GM19351 (cell line): ENCODE results near the gene BRD7.

ENCODE experiments used
- ATAC-seq: cut with Tn5 transposase; IDR thresholded peaks from one replicate; pipeline ENCODE4 v1.9.1; 2021; ENCODE audit warnings: mild to moderate bottlenecking, moderate library complexity; ENCODE audit not compliant: unreplicated experiment

Gene BRD7

DNA sequence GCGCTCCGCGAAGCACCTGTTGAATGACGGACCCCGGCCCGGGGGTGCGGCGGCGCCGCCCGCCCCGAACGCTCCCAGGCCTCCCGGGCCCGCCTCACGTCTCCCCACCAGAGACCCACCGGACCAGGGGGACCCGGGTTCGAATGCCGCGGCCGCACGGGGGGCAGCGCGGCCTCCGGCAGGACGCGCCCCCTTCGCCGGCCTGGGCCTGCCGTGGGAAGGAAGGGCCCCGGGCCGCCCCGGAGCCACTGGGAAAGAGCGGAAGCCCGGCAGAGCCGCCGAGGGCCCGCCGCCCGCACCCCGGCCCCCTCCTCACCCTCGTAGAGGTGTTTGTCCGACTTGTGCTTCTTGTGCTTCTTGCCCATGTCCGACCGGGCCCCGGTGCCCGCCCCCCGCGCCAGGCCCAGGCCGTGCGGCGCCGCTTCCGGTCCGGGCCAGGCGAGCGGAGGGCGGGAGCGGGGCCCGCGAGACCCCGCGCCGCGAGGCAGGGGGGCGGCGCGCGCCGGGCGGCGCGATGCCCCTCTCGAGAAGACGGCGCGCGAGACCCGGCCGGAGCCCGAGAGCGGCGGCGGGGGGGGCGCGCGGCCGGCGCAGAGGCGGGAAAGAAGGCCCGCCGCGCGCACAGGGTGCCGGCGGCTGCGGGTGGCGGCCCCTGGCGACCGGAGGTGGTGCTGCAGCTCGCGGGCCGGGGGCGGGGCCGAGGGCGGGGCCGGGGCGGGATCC is at the start of gene BRD7:
Gene BRD7, minus strand, starts transcription at position 579 of the 723 bp plus-strand sequence. Its CDS starts 214 bp downstream, at position 365.
- ATAC-seq: peak; percentile 73

DNA sequence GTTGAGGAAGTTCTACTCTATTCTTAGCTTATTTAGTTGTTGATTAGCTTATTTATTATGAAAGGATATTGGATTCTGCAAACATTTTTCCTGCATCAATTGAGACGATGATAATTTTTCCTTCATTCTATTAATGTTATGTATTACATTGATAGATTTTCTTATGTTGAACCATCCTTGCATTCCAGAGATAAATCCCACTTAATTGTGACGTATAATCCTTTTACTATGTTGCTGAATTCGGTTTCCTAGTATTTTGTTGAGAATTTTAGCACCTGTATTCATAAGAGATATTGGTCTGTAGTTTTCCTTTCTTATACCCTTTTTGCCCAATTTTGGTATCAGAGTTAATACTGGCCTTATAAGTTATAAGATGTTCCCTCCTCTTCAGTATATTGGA is 47.6 kb upstream of the BRD7 start:
- ATAC-seq: no peak

DNA sequence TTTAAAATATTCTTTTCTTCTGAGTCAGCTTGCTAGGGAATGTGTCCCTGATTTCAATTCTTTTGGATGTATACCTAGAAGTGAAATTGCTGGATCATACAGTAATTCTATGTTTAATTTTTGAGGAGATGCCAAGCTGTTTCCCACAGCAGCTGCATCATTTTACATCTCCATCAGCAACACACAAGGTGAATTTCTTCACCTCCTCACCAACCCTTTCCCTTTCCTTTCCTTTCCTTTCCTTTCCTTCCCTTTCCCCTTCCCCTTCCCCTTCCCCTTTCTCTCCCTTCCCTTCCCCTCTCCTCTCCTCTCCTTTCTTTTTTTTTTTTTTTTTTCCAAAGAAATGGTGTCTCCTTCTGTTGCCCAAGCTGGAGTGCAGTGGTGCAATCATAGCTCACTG is 45.4 kb upstream of the BRD7 start:
- no peak for ATAC-seq

DNA sequence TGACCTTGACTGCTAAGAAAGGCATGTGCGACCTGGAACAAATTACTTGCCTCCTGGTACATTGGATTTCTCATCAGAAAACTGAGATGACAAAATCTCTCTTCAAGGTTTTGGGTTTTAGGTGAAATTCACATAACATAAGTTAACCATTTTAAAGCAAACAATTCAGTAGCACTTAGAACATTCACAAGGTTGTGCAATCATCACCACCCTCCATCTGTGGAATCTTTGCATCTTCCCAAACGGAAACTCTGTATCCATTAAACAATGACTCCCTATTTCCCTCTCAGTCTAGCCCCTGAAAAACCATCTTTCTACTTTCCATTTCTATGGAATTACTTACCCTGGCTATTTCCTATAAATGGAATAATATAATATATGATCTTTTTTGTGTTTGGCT is 42.2 kb upstream of the BRD7 start:
- ATAC-seq: no peak

DNA sequence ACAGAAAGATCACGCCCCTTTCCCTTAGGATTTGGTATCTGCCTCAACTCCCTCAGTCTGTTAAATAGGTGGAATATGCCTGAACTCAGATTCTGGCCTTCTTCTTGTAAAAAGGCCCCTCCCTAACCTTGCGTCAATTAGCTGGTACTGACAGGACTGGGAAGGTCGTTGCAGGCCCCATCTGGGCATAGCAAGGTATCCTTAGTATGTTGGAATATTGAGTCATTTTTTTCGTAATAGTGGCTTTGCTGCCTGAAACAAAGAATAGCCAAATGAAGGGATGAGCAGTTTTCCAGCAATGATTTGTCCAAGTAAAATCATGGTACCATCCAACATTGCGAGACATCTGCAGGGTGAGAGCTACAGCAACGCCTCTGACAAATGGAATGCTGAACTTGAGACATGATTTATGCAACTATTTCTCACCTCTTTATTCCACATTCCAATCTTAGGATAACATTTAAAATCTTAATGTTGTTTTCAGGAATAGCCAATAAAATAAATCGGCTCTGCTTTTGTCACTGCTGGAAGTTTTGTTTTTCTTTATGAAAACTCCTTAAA is 39.3 kb upstream of the BRD7 start:
- ATAC-seq: no peak

DNA sequence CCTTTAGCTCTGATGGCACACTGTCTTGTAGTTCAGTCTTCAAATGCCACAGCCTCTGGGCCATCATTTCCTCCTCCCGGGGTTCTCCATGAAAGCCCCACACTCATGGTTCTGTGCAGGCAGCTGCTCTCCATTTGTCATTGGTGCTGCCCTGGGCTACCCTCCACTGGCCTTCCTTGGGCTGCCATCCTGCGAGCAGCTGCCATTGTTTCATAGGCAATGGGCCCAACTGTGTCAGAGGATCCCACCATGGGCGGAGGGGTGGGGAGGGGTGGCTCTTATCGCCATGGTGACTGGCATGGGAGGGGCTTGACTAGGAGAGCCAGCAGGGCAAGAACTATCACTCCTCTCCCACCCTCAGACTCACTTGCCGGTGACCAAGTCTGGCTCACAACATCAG is 38.6 kb upstream of the BRD7 start:
- ATAC-seq: no peak

DNA sequence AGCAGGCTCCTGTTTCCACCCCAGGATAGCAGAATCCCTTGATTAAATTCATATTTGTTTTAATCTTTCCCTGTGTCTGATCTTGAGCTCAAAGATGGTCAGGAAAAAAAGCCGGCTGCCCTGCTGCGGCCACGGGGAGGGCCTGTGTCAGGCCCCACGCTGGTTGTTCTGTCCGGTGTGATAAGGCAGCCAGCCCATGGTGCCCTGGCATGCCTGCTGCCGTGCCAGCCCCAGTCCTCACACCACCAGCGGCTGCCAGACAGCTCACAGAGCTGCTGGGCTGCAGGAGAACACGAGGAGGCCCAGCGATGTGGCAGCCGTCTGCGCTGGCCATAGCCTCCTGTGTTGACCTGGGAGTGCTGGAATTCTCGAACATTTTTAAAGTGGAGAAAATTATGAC is 34.7 kb upstream of the BRD7 start:
- ATAC-seq: no peak

DNA sequence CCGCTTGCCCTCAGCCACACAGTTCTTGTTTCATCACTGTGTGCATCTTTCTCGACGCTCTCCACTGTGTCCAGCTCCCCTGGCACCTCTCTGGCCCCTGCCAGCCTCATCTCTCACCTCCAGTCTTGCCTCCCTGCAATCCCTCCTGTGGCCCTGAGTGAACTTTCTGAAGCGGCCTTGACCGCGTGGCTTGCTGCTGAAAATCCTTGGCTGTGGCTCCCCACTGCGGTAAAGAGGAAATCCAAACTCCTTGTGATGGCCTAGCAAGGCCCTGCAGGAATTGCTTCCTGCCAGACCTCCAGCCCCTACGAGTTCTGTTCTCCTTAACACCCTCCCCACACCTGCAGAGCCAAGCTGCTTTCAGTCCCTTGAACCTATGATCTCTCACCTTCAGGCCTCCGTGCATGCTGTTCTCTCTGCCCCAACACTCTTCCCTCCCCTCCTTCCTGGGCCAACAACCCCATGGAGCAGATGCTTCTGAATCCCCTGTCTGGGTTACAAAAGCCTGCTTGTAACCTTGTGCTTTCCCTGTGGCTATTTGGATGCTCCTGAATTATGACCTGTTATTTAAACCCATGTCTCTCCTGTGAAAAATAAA is 33.6 kb upstream of the BRD7 start:
- ATAC-seq: no peak

DNA sequence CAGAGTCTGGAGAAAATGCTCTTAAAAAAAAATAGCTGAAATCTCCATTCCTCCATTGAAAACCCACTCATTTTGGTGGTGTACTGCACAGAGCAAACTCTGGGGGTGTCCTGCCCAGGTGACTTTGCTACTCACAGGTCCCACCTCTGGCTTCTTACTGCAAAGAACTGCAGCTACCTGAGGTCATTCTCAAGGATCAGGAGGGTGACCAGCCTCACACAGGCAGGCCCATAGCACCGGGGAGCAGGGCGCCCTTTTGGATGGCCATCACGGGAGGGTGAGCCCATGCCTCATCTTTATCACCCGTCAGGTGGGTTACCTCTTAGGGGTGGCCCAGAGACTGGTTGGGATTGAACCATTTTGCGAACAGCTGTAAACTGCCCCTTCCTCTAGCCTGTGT is 32.6 kb upstream of the BRD7 start:
- no peak for ATAC-seq

DNA sequence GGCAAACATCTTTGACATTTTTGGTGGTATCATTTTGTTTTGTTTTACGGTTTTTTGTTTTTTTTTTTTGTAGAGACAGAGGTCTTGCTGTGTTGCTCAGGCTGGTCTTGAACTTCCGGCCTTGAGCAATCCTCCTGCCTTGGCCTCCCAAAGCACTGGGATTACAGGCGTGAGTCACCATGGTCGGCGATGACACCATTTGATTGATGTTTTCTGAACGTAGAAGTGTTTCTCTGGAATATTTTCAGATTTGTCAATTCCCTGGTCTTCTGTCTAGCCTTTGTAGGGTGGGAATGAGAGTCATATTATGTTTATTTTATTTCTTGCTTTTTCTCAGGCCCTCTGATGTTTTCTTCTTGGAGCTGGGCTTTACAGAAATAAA is 32.2 kb upstream of the BRD7 start:
- no peak for ATAC-seq

DNA sequence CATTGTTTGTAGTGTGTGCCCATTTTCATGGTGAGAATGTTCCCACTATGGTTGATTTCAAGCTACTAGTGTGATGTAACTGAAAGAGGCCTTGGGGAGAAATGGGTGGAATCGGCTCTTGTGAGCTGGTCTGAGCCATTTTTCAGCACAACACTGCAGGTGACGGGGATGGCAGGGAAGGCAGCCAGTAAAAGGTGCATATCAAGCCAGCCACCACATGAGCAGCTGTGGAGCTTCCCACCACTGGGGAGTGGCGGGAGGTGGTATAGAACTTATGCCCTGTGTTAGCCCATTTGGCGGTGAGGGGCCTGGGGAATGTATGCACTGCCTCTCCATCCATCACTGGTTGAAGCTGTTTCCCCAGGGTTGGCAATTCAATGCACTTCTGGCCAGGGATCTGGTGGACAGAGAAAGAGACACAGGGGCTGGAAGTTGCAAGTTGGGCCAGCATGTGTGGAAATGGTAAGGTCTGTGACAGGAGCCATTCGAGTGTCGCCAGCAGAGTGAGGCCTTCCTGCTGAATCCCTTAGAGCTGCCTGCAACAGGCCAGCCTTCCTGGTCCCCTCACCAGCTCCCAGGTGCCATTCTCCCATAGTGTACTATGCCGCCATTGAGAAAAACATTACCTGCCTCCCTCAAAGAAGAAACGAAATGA is 31.7 kb upstream of the BRD7 start:
- no peak for ATAC-seq

DNA sequence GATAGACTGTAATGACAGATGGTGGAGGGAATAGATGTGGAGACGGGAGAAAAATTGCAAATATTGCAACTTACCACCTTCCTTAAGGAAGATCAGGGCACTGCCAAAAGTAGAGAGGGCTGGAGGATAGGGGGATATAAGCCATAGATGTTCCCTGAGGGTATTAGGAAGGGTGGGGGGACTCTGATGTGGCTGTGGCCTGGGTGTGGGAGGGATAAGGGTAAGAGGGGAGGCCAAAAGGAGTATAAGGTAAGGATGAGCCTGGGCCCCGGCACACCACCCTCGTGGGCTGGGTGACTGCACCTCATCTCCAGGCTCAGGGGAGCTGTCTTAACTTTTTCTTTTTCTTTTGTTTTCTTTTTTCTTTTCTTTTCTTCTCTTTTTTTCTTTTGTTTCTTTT is 30.6 kb upstream of the BRD7 start:
- no peak for ATAC-seq

DNA sequence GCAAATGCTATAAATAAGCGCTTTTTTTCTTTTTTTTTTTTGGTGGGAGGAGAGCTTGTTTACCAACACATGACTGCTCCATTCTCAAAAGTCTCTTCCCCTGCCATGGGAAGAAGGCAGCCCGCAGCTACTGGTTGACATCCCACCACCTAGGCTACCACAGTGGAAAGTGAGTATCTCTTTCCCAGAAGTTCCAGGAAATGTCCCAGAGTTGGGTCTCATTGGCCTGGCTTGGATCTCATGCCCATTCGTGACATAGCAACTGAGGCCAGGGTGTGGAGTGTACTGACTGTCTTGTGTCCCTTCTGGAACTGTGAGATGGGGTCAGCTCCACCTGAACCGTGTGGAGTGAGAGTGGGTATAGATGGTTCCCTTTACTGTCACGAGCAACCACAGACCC is 29.5 kb upstream of the BRD7 start:
- no peak for ATAC-seq

DNA sequence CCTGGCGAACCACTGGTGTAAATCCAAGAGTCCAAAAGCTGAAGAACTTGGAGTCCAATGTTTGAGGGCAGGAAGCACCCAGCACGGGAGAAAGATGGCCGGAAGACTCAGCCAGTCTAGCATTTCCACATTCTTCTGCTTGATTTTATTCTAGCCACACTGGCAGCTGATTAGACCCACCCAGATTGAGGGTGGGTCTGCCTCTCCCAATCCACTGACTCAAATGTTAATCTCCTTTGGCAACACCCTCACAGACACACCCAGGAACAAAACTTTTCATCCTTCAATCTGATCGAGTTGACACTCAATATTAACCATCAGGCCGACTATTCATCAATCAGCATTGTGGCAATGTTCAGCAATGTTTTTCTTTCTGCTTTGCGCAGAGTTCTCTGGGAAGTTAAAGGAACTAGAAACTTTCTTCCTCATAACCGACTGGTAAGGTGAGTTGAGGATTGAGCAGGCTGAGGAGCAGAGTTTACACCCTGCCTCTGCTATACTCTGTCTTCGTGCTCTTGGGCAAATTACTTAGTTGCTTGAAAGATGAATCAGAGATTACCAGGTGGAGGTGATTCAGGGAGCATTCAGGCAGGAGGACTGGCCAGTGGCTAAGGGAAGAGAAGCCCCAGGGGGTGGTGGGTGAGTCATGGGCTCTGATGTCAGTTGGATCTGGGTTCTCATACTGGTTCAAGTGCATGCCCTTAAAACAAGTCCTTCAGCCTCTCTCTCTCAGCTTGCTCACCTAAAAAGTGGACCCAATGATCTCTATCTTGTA is 28.2 kb upstream of the BRD7 start:
- no peak for ATAC-seq

DNA sequence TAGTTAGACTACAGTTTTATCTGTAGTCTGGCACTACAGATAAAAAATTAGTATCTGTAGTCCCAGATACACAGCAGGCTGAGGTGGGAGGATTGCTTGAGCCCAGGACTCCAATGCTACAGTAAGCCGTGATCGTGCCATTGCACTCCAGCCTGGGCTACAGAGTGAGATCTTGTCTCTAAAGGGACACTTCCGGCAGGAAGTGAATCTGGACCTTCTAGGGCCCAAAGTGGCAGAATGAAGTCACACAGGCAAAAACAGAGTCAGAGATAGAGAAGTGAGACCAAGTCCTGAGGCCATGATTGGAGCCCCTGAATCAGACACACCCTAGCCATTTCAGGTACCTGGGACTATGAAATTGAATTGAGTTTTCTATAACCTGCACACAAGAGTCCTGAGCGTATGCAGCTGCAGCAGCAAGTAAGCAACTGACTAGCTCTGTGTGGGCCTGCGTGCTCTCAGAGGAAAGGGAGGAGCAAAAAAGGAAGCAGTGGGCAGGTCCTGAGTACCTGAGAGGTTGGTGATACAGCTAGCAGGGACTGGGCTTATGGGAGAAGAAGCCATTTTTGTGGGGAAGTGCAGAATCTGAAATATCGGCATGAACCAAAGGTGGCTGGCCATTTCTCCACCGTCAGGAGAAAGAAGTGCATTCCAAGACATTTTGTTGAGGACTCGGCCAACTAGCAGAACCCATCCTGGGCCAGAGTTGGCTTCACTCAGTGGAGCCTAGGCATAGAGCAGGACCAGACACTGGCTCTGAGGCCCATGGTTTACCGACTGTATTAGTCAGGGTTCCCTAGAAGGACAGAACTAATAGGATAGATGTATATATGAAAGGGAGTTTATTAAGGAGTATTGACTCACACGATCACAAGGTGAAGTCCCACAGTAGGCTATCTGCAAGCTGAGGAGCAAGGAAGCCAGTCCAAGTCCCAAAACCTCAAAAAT is 27.2 kb upstream of the BRD7 start:
- ATAC-seq: no peak

DNA sequence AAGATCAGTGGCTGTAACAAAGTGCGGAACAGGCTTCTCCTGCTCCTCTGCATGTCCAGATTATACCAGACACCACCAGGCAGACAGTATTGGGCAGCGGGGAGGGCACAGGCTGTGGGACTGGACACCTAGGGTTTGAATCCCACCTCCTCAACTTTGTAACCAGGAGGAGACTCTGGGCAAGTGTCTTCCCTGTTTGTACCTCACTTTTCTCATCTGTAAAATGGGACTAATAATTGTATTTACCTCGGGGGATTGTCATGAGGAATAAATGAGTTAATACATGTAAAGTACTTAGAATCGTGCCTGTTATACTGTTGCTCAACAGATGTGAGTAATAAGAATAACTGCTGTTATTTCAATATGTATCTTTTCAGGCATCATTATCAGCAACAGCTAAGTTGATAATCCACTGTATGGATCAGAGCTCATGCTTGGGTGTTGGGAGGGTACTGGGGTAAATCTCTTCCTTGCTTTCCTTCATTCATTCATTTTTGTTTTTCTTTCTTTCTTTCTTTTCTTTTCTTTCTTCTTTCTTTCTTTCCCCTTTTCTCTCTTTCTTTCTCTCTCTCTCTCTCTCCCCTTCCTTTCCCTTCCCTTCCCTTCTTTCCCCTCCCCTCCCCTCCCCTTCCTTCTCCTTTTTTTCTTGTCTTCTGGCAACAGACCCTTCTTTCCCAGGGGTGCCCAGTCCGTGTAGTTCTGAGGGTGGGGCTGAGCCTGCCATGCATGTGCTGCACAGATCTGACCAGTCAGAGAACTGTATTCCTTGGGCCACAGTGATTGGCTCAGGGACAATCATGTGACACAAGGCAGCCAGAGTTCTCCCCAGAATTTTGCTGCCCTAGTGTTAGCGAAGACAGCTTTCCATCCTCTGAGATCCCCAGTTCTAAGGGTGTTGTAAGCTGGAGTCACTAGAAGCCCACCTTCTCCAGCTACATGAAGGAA is 25.3 kb upstream of the BRD7 start:
- ATAC-seq: no peak

DNA sequence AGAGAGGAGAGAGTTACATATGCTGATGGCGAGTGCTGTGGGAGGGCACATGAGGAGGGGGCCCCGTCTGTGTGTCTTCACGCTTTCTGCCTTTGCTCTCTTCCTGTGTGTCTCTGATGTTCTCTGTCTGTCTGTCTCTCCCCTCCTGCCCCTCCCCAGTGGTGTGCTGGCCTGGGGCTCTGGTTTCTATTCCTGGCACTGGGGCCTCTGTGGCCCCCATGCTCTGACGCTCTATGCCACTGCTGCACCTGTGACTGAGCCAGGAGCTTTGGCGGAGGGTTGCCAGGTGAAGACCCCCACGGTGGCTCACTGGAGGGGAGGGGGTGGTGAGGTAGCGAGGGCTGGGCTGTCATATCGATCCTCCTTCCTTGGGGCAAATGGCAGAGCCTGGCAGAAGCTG is 24.6 kb upstream of the BRD7 start:
- ATAC-seq: no peak

DNA sequence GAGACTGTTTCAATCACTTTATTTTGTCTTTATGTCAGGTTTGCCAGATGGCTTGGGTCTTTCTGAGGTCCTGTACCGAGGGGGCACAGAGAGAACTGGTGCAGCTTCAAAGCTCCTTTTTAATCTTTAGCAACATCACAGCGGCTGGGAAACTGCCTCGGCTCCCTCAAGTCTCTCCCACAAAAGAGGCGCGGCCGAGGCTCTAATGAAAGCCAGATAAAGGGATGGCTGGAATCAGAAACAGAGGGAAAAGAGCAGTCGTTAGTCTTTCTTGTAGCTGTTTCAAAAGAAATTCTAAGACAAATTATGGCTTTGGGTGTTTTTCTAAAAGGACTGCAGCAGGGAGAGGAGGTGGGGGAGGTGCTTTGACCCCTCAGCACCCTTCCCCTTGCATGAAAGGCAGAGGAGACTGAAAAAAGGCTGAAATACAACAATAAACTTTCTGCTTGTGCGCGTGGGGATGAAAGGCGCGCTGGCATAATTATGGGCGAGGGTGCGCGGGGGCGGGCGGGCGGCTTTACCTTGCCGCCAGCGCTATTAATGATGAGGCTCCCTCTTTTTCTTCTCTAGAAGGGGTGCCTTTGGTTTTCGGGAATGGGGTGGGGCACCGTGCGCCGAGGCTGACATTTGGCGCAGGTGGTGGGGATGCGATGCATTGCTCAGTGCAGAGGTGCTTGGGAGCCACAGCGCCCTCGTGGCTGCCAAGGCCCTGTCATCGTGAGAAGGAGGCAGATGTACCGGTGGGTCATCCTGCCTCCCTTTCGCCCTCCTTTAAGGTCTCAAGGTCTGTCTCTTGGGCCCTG is 22.3 kb upstream of the BRD7 start:
- no peak for ATAC-seq
